Aorta (tissue), 5 donors: ENCODE data around the gene PACSIN2. TPM values are rescaled to one million over a fixed set of nuclear protein-coding genes. Genes with fewer than 3 reads are reported as not detected.

Source experiments
- ATAC-seq: fragments of 200-7000 bp; cut with Tn5 transposase; one replicate; pipeline ENCODE4 v1.9.1; 2022; ENCODE audit warnings: moderate library complexity; ENCODE audit not compliant: low FRiP score
- DNase-seq, 2 donors: peaks; one replicate each; pipeline ENCODE4 v3.0.0-alpha.2; 2020
- H3K27ac ChIP-seq, 2 donors: one replicate each; pipeline ENCODE4 v1.5.1; 2013; ENCODE audit warnings: low read length in 2 of 2, mild to moderate bottlenecking in 2 of 2, moderate library complexity in 2 of 2, control low read depth in 1 of 2, inconsistent platforms in 1 of 2, low read depth in 1 of 2
- H3K27me3 ChIP-seq, 2 donors: one replicate each; pipeline ENCODE4 v1.6.1; 2013; ENCODE audit warnings: control low read depth in 1 of 2, low read length in 1 of 2, mild to moderate bottlenecking in 1 of 2, moderate library complexity in 1 of 2; ENCODE audit not compliant: insufficient read depth in 2 of 2, control insufficient read depth in 1 of 2
- H3K36me3 ChIP-seq, 2 donors: one replicate each; pipeline ENCODE4 v1.6.1; 2013; ENCODE audit warnings: control low read depth in 1 of 2, low read length in 1 of 2, mild to moderate bottlenecking in 1 of 2; ENCODE audit not compliant: insufficient read depth in 2 of 2, control insufficient read depth in 1 of 2
- H3K4me1 ChIP-seq, 2 donors: one replicate each; pipeline ENCODE4 v1.6.1; 2013; ENCODE audit warnings: low read length in 2 of 2, control low read depth in 1 of 2, mild to moderate bottlenecking in 1 of 2, moderate library complexity in 1 of 2; ENCODE audit not compliant: insufficient read depth in 2 of 2, control insufficient read depth in 1 of 2
- H3K4me3 ChIP-seq, 2 donors: one replicate each; pipeline ENCODE4 v1.5.1; 2013; ENCODE audit warnings: low read length in 2 of 2, control low read depth in 1 of 2, mild to moderate bottlenecking in 1 of 2
- H3K9me3 ChIP-seq: one replicate; pipeline ENCODE4 v1.6.1; 2013; ENCODE audit warnings: mild to moderate bottlenecking, low read length; ENCODE audit not compliant: control insufficient read depth
- WGBS, 2 donors: extraction: QIAGEN DNeasy Blood & Tissue Kit; methylation state at CpG; one replicate each; pipeline ENCODE4 v1.1.7; 2013; 5-methylcytosine and 5-hydroxymethylcytosine counted together
- intact Hi-C, 2 donors: fragments of 100-400 bp; cut with DNase I; formaldehyde crosslinking; loops; one replicate each; pipeline versions ENCODE4 v1.14.2 to v1.15.0; 2022
- polyA plus RNA-seq, 2 donors: library from polyadenylated mRNA; stranded (reverse); fragments of 200-250 nt; gene quantifications; one replicate each; pipeline ENCODE4 v1.2.3, GENCODE V29; 2013
- total RNA-seq, 2 donors: library from RNA; stranded (reverse); fragmentation: NEBNext Ultra II Directional; extraction: Animal tissue kit (Norgen Biotek cat#: 25700); gene quantifications; one replicate each; pipeline ENCODE4 v1.2.1, GENCODE V29; 2021
- donor health status: healthy with polysubstance abuse.
- donor health status: Bipolar disorder and iron deficiency.
- donor health status: DM: no; HTN: no; CAD: no.
- donor health status: DM: no; HTN: no; CAD: no.
- donor health status: DM: yes; HTN: yes; CAD: no.

The PACSIN2 gene
- total and polyA plus RNA-seq, 4 donors = 50.5 to 127 (median 84.7) TPM

- peak in 1 of 2 donors; percentile 42 for DNase-seq
- H3K27ac ChIP-seq = no peak overlapping the region
- intact Hi-C loops = no loop called here
- H3K4me3 ChIP-seq = no peak overlapping the region
- peaks cover 0 to 4% of the 10 kb centered on the region in 2 donors for H3K36me3 ChIP-seq
- no peaks in the 10 kb centered on the region for H3K4me1 ChIP-seq
- ATAC-seq = peak; percentile 19
- no peaks in the 10 kb centered on the region for H3K27me3 ChIP-seq
- H3K9me3 ChIP-seq = no peaks in the 10 kb centered on the region
- 87 to 90% methylated on average over 25 of the region's 25 CpGs for WGBS, 2 donors
Measured at GRCh38 chr22:42893371-42894150, 121.4 kb downstream of the PACSIN2 start.

DNA sequence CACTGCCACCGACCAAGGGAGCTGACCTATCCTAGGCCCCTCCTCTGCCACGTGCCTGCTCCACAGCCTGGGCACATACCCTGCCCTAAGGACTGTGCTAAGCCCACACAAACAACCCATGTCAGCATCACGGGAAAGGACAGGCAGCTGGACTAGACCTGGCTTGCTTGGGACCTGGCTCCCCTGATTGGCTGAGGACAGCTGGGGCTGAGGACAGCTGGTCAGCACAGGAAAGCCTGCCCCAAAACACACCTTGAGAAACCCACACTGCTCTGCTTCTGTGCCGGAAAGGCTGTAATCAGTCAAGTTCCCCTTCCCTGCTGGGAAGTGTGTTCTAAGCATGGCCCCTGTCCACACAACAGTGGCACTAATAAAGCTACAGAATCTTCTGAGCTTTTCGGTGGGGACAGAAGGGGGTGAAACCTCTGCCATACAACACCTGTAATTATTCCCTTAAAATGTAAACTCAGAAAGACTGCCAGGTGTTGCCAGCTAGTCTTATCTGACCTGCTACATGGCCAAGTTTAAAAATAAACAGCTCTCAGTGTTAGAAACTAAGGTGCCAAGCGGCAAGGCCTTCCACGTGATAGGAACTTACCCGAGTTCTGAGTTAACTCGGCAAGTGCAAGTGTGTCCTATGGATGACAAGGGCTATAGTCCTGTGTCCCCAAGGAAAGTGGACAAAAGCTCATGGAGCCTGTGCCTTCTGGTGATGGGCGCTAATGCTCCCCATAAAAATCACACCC, 122.2 kb downstream of the PACSIN2 start:
- Histone ChIP-seq H3K9me3 (no peaks in the 10 kb centered on the region), H3K36me3 (peaks cover 0 to 6% of the 10 kb centered on the region in 2 donors), H3K27me3 (no peaks in the 10 kb centered on the region), H3K4me3 (no peak overlapping the region), H3K4me1 (no peaks in the 10 kb centered on the region), H3K27ac (no peak overlapping the region)
- ATAC-seq (peak; percentile 16), DNase-seq (no peak)
- intact Hi-C loops = no loop called here
- WGBS, 2 donors = 33 to 34% methylated on average over 10 of the region's 10 CpGs

DNA sequence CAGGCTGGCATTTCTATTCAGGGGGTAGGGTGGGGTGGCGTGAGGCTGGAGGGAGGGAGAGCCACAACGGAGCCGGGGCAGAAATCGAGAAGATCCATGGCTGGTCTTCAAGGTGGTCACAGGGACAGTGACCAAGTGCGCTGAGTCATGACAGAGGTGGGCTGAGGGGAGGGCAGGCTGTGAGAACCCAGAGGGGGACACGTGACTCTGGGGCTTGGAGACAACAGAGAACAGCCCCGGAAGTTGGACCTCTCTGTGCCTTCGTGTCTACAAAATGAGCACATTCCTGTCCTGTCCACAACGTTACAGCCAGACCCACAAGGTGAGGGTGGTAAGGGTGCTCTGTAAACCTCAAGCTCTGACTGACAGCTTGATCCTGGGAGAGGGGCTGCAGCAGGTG, 122.8 kb downstream of the PACSIN2 start:
- 79 to 86% methylated on average over 9 of the region's 9 CpGs for WGBS, 2 donors
- Histone ChIP-seq H3K36me3 (peaks cover 0 to 8% of the 10 kb centered on the region in 2 donors), H3K4me3 (no peak overlapping the region), H3K27me3 (no peaks in the 10 kb centered on the region), H3K9me3 (no peaks in the 10 kb centered on the region), H3K27ac (no peak overlapping the region), H3K4me1 (no peaks in the 10 kb centered on the region)
- intact Hi-C loops = no loop called here
- ATAC-seq (no peak), DNase-seq (no peak)

DNA sequence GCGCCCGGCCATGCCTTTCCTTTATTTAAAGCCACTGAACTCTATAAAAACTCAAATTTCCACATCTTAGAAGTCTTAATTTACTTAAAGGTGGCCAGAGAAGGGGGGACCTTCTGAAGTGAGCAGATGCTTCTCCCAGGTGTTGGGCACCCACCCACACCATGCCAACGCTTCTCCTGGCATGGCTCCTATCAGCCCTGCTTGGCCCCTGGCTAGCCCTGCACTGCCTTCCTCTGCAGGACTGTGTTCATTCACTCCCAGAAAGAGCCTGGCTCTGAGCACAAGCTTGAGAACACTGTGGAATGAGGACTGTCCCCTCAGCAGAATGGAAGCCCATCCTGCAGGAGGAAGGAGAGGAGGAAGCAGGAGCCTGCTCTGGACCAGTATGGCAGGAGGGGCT, 123.3 kb downstream of the PACSIN2 start:
- Histone ChIP-seq H3K9me3 (no peaks in the 10 kb centered on the region), H3K36me3 (peaks cover 0 to 11% of the 10 kb centered on the region in 2 donors), H3K27ac (no peak overlapping the region), H3K27me3 (no peaks in the 10 kb centered on the region), H3K4me1 (no peaks in the 10 kb centered on the region), H3K4me3 (no peak overlapping the region)
- ATAC-seq (no peak), DNase-seq (no peak)
- intact Hi-C loops = no loop called here
- WGBS, 2 donors = 91 to 95% methylated on average over 3 of the region's 3 CpGs

DNA sequence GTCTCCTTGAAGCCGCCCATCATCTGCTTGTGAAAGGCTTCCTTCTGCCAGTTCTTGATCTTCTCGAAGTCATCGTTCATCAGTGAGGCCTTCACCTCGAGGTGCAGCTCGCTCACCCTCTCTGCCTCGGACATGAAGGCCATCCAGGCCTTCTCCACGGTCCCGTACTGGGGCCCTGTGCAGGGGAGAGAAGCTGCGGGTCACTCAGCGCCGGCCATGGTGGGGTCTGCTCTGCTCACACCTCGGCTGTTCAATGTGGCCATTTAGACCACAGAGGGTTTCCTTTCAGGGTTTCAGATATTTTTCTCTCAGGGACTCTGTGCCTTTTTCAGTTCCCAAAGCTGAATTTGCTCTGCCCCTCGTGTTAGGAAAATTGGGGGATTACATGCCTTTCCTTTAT, 123.9 kb downstream of the PACSIN2 start:
- Histone ChIP-seq H3K36me3 (peaks cover 0 to 12% of the 10 kb centered on the region in 2 donors), H3K27ac (no peak overlapping the region), H3K27me3 (no peaks in the 10 kb centered on the region), H3K4me1 (no peaks in the 10 kb centered on the region), H3K9me3 (no peaks in the 10 kb centered on the region), H3K4me3 (no peak overlapping the region)
- intact Hi-C loops = no loop called here
- 90 to 91% methylated on average over 13 of the region's 13 CpGs for WGBS, 2 donors
- DNase-seq = no peak
- no peak for ATAC-seq

GRCh38 chr22:42889304-42889703, 125.6 kb downstream of the PACSIN2 start:
- no peak for ATAC-seq
- intact Hi-C loops = no loop called here
- DNase-seq = no peak
- WGBS, 2 donors = 87 to 88% methylated on average over 4 of the region's 4 CpGs
- no peak overlapping the region for H3K27ac ChIP-seq
- H3K4me1 ChIP-seq = no peaks in the 10 kb centered on the region
- H3K4me3 ChIP-seq = no peak overlapping the region
- peaks cover 2 to 13% of the 10 kb centered on the region in 2 donors for H3K36me3 ChIP-seq
- H3K9me3 ChIP-seq = no peaks in the 10 kb centered on the region
- H3K27me3 ChIP-seq = no peaks in the 10 kb centered on the region

GRCh38 chr22:42887523-42888507, 127.1 kb downstream of the PACSIN2 start:
- no peak for DNase-seq
- intact Hi-C loops = no loop called here
- no peak overlapping the region for H3K27ac ChIP-seq
- no peaks in the 10 kb centered on the region for H3K9me3 ChIP-seq
- H3K36me3 ChIP-seq = peaks cover 7 to 18% of the 10 kb centered on the region in 2 donors
- no peaks in the 10 kb centered on the region for H3K4me1 ChIP-seq
- no peaks in the 10 kb centered on the region for H3K27me3 ChIP-seq
- no peak overlapping the region for H3K4me3 ChIP-seq
- no peak for ATAC-seq
- WGBS, 2 donors = 81 to 83% methylated on average over 14 of the region's 14 CpGs

DNA sequence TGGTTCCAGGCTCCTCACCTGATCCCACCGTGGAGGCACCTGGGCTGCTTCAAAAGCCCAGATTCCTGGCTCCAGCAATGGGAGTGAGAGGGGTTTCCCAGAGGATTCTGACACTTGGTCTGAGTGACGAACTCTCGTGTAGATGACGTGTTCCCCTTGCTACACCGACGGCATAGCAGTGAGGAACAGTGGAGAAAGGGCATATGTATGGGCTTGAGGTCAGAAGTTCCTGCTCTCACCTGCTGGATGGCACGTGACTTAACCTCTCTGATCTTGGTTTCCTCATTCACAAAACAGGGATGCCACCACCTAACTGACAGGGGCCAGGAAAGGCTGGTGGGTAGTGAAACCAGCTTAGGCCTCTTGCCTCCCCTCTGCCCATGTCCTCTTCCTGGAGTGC, 127.8 kb downstream of the PACSIN2 start:
- H3K27me3 ChIP-seq = no peaks in the 10 kb centered on the region
- no peak for ATAC-seq
- H3K36me3 ChIP-seq = peaks cover 7 to 18% of the 10 kb centered on the region in 2 donors
- intact Hi-C loops = no loop called here
- H3K4me3 ChIP-seq = no peak overlapping the region
- DNase-seq = no peak
- no peaks in the 10 kb centered on the region for H3K4me1 ChIP-seq
- 79 to 80% methylated on average over 7 of the region's 7 CpGs for WGBS, 2 donors
- no peak overlapping the region for H3K27ac ChIP-seq
- no peaks in the 10 kb centered on the region for H3K9me3 ChIP-seq
